UCSD-AML1 (cell line): ENCODE measurements around the gene ZFYVE26.
"Not testable (repeated sequence)": the region's sequence is repeated elsewhere in the genome, so short reads cannot be mapped to it uniquely, and the experiment has no call there.

ENCODE experiments used
- DNase-seq: peaks from one replicate; lab custom pipeline; 2025; ENCODE audit not compliant: unreplicated experiment; lab: John Stamatoyannopoulos, UW

ZFYVE26 gene

DNA sequence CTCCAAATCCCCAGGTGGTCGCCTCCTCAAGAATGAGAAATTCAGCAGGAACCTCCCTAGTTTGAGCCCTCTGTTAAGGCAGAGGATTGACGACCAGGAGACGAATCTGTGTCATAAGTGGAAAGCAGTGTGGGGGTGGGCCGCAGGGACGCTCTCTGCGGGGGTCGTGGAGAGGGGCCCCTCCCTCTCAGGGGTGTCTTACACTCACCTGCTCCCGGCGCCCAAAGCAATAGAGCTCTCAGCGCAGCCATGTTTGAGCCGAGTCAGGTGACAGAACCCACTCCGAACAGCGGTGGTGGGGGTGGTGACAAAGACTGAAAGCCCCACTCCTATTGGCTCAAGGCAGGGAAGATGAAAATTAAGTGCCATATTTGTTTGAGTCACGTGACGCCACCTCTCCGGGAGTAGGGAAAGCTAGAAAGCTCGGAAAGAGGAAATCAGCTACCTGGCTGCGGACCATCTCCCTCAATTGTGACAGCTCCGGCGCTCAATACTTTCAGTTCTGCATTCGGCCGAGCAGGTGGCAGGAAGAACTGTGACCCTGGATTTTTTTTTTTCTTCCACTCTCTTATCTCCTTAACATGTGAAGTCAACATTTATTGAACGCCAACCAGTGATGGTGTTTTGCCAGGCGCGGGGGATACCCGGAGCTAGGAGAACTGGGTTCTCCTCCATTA lies at the start of gene ZFYVE26:
TSS of gene ZFYVE26 (minus strand) at position 265 of the 677 bp plus-strand sequence. CDS start 627 bp downstream, outside the sequence.
- DNase-seq: peak; percentile 87

GRCh38 chr14:67863223-67863622 lies 46.8 kb upstream of the ZFYVE26 start:
- no peak for DNase-seq

- no peak for DNase-seq
Observed at GRCh38 chr14:67859169-67859749, 42.9 kb upstream of the ZFYVE26 start.

- DNase-seq: no peak
Observed at GRCh38 chr14:67857778-67858350, 41.5 kb upstream of the ZFYVE26 start.

- no peak for DNase-seq
Observed at GRCh38 chr14:67856827-67857226, 40.4 kb upstream of the ZFYVE26 start.

DNA sequence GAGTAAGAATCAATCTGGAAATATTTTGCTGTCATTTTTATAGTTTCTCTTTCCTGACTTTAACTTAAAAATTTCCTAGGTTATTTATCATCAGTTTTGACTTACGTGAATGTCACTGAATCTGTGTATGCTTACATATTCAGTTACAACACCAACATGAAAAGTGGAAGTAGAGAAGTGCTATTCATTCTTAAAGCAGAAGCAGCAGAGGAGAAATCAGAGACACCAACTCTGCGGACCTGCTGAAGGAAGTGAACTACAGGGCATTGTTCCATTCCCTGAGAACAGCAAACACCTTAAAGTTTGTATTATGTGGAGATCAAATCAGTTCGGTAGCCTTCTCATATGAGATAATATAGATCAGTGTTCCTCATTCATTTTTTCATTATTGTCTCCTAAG lies 37.3 kb upstream of the ZFYVE26 start:
- no peak for DNase-seq

DNA sequence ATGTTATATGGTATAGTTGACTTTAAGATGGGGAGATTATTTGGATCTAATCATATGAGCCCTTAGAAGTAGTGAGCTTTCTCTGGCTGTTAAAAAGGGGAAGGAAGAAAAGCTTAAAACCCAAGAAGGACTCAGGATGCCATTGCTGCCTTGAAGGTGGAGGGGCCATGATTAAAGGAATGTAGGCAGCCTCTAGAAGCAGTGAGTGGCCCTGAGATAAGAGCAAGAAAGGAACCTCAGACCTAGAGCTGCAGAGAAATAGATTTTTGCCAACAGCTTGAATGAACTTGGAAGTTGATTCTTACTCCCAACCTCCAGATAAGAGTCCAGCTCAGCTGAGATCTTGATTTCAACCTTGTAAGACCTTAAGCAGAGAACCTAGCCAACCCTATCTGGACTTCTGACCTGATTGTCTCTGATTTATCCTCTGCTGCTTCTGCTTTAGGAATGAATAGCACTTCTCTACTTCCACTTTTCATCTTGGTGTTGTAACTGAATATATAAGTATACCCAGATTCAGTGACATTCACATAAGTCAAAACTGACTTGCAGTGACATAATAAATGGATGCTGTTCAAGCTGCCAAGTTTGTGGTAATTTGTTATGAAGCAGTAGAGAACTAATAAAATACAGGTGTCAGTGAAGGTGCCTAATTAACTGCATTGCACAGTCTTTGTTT lies 36.7 kb upstream of the ZFYVE26 start:
- DNase-seq: no peak

- peak; percentile 45 for DNase-seq
Observed at GRCh38 chr14:67851785-67852410, 35.5 kb upstream of the ZFYVE26 start.

GRCh38 chr14:67850066-67850830 lies 33.9 kb upstream of the ZFYVE26 start:
- DNase-seq: no peak

- no peak for DNase-seq
Observed at GRCh38 chr14:67846029-67846610, 29.7 kb upstream of the ZFYVE26 start.

GRCh38 chr14:67837011-67837624 lies 20.7 kb upstream of the ZFYVE26 start:
- DNase-seq: peak; percentile 34

- no peak for DNase-seq
Observed at GRCh38 chr14:67835596-67835995, 19.2 kb upstream of the ZFYVE26 start.

GRCh38 chr14:67833403-67833802 lies 17.0 kb upstream of the ZFYVE26 start:
- no peak for DNase-seq

GRCh38 chr14:67831113-67831512 lies 14.7 kb upstream of the ZFYVE26 start:
- DNase-seq: no peak

- DNase-seq: no peak
Observed at GRCh38 chr14:67821121-67821520, 4.7 kb upstream of the ZFYVE26 start.

DNA sequence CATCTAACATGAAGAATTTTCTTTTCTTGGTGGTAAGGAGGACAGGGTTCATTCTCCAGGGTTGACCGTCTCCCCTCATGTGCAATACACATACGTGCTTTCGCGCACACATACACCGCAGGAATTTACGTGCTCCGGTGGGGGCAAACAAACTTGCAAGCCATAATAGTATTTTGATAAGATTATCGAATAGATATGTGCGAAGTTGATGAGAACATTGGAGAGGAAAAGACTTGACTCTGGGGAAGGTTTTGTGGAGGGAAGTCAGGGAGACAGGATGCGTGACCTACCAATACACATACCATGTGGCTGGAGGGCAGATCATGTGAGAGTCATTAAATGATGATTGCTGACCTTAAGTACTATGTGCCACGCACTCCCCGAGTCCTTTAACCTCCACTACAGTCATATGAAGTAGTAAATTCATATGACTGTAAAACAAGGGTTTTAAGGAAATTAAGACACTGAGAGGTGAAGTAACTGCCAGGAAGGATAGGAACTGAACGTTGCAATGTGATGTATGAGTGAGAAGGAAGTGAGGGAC lies 4.1 kb upstream of the ZFYVE26 start:
- no peak for DNase-seq

- peak; percentile 81 for DNase-seq
Observed at GRCh38 chr14:67819563-67820421, 3.4 kb upstream of the ZFYVE26 start, which contains the start of gene RAD51B. RAD51B (plus strand) TSS chr14:67819779.

DNA sequence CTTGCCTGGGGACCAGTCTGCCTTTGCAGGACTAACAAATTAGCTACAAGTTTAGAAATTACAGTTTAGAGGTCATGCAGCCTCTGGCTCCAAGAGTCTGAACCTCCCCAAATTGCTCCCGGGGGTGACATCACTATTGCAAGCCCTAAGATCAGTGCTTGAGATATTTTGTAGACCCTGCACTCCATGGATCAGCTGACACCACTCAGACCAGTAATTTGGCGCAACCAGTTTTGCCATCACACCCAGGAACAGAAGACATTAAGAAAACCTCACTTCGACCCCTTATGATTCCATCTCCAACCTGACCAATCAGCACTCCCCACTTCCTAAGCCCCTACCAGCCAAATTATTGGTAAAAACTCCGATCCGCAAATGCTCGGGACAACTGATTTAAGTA lies 2.1 kb upstream of the ZFYVE26 start:
- not testable (repeated sequence) for DNase-seq
